Endodermal cell (in vitro differentiated cells): Measurements from ENCODE around the gene MBNL2. TPM values are rescaled to one million over a fixed set of nuclear protein-coding genes. Genes with fewer than 3 reads are reported as not detected.

Experiments
- DNase-seq: peaks from one replicate; pipeline ENCODE4 v3.0.0-alpha.2; 2017
- H3K27ac ChIP-seq: 2 replicates; pipeline ENCODE4 v1.5.1; 2013; ENCODE audit warnings: mild to moderate bottlenecking, low read depth, low read length, moderate library complexity
- H3K27me3 ChIP-seq: 2 replicates; pipeline ENCODE4 v1.6.1; 2013; ENCODE audit warnings: mild to moderate bottlenecking, low read length, moderate library complexity; ENCODE audit not compliant: insufficient read depth, control insufficient read depth, poor library complexity, severe bottlenecking
- H3K36me3 ChIP-seq: 2 replicates; pipeline ENCODE4 v1.7.0; 2013; ENCODE audit warnings: mild to moderate bottlenecking, low read length, moderate library complexity; ENCODE audit not compliant: control insufficient read depth, insufficient read depth
- H3K4me1 ChIP-seq: one replicate; pipeline ENCODE4 v1.7.0; 2013; ENCODE audit warnings: low read length; ENCODE audit not compliant: control insufficient read depth, insufficient read depth
- H3K4me3 ChIP-seq: 2 replicates; pipeline ENCODE4 v1.5.1; 2013; ENCODE audit warnings: mild to moderate bottlenecking, low read length, moderate library complexity
- H3K9ac ChIP-seq: 2 replicates; pipeline ENCODE4 v1.6.1; 2013; ENCODE audit warnings: mild to moderate bottlenecking, low read length, moderate library complexity; ENCODE audit not compliant: poor library complexity, severe bottlenecking; ENCODE audit errors: extremely low read depth
- H3K9me3 ChIP-seq: 2 replicates; pipeline ENCODE4 v1.6.1; 2013; ENCODE audit warnings: mild to moderate bottlenecking, low read length, moderate library complexity; ENCODE audit not compliant: control insufficient read depth
- H3K27ac Mint-ChIP-seq: 2 replicates; pipeline ENCODE4 v1.8.0; 2020; ENCODE audit warnings: mixed read lengths
- H3K27me3 Mint-ChIP-seq: 2 replicates; pipeline ENCODE4 v1.8.0; 2021; ENCODE audit warnings: mild to moderate bottlenecking, mixed read lengths; ENCODE audit not compliant: insufficient read depth
- H3K36me3 Mint-ChIP-seq: 2 replicates; pipeline ENCODE4 v1.8.0; 2020; ENCODE audit warnings: low read depth, mixed read lengths
- H3K4me1 Mint-ChIP-seq: 2 replicates; pipeline ENCODE4 v1.8.0; 2020; ENCODE audit warnings: mixed read lengths
- H3K4me3 Mint-ChIP-seq: 2 replicates; pipeline ENCODE4 v1.8.0; 2020; ENCODE audit warnings: mild to moderate bottlenecking, moderate library complexity, mixed read lengths
- H3K9me3 Mint-ChIP-seq: 2 replicates; pipeline ENCODE4 v1.8.0; 2020; ENCODE audit warnings: mild to moderate bottlenecking, mixed read lengths
- WGBS, 2 experiments: methylation state at CpG; one replicate each; pipeline versions ENCODE4 v1.1.5 to v1.1.7; 2013; ENCODE audit warnings: missing lambda C conversion rate in 2 of 2, mixed read lengths in 1 of 2; ENCODE audit not compliant: insufficient coverage in 1 of 2, insufficient read length in 1 of 2; 5-methylcytosine and 5-hydroxymethylcytosine counted together
- total RNA-seq, 2 donors: library from RNA; stranded (reverse); fragmentation: NEBNext Ultra II Directional in 1 of 2; extraction: Animal tissue kit (Norgen Biotek cat#: 25700) in 1 of 2; gene quantifications; 2 replicates in 1 of 2; 3 replicates in 1 of 2; pipeline ENCODE4 v1.2.1, GENCODE V29; 2021
- TF ChIP-seq, protein P1 (sequence below): fragments of 200-600 bp; sonication (generic); conservative IDR thresholded peaks from 2 replicates; pipeline ENCODE4 v1.5.0; 2021; ENCODE audit warnings: antibody characterized with exemption, mild to moderate bottlenecking

Gene MBNL2
- total RNA-seq, 2 donors from 2014 or later: 1.7 to 3.3 TPM

DNA sequence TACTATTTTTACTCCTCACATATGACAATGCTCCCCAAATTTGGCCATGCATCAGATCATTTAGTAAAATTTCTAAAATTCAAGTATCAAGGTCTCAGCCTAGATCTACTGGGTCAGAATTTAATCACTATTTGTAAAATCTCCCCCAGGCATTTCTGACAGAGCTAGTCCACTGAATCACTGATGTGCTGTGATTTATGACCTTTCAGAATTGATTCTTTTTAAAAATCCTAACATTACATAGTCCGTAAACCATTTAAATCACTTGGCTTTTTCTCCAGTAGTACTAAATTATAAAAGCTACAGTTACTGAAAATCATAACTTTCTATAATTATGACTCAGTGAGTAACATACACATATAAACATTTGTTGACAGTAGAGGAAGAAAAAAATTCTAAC is 119.0 kb downstream of the MBNL2 start:
- Mint-ChIP-seq H3K9me3 (no peaks in the 10 kb centered on the region), H3K36me3 (no peaks in the 10 kb centered on the region), H3K27ac (no peak overlapping the region), H3K27me3 (peaks cover 5% of the 10 kb centered on the region), H3K4me3 (no peak overlapping the region), H3K4me1 (peaks cover 4% of the 10 kb centered on the region)
- H3K4me3 ChIP-seq: no peak overlapping the region
- H3K9me3 ChIP-seq: no peaks in the 10 kb centered on the region
- TF ChIP-seq, protein P1, sequence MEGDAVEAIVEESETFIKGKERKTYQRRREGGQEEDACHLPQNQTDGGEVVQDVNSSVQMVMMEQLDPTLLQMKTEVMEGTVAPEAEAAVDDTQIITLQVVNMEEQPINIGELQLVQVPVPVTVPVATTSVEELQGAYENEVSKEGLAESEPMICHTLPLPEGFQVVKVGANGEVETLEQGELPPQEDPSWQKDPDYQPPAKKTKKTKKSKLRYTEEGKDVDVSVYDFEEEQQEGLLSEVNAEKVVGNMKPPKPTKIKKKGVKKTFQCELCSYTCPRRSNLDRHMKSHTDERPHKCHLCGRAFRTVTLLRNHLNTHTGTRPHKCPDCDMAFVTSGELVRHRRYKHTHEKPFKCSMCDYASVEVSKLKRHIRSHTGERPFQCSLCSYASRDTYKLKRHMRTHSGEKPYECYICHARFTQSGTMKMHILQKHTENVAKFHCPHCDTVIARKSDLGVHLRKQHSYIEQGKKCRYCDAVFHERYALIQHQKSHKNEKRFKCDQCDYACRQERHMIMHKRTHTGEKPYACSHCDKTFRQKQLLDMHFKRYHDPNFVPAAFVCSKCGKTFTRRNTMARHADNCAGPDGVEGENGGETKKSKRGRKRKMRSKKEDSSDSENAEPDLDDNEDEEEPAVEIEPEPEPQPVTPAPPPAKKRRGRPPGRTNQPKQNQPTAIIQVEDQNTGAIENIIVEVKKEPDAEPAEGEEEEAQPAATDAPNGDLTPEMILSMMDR: no peak
- 60 to 83% methylated on average over 1 of the region's 1 CpG for WGBS, 2 experiments
- no peaks in the 10 kb centered on the region for H3K36me3 ChIP-seq
- H3K4me1 ChIP-seq: peaks cover 4% of the 10 kb centered on the region
- no peak overlapping the region for H3K9ac ChIP-seq
- no peak for DNase-seq
- H3K27me3 ChIP-seq: no peaks in the 10 kb centered on the region
- H3K27ac ChIP-seq: no peak overlapping the region

DNA sequence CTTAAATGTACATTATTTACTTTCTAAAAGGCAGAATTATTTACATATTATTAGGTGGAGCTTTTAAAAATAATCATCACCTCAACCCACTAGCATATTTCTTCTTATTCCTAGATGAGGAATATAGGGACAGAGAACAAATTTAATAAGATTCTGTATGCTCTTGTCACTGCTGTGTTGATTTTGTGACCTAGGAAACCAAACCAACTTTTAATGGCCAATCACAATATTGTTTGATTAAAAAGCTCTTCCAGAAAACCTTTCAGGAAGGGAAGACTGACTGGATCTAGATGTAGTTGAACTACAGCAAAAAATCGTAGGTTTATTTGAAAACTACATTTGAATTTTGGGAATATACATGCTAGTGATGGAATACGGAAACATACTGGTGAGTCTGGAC is 120.0 kb downstream of the MBNL2 start:
- H3K9me3 ChIP-seq: no peaks in the 10 kb centered on the region
- Mint-ChIP-seq H3K27me3 (peaks cover 5% of the 10 kb centered on the region), H3K9me3 (no peaks in the 10 kb centered on the region), H3K4me1 (peaks cover 4% of the 10 kb centered on the region), H3K4me3 (no peak overlapping the region), H3K27ac (no peak overlapping the region), H3K36me3 (no peaks in the 10 kb centered on the region)
- no peaks in the 10 kb centered on the region for H3K27me3 ChIP-seq
- H3K27ac ChIP-seq: no peak overlapping the region
- no peak overlapping the region for H3K4me3 ChIP-seq
- no peaks in the 10 kb centered on the region for H3K36me3 ChIP-seq
- H3K9ac ChIP-seq: no peak overlapping the region
- DNase-seq: no peak
- peaks cover 4% of the 10 kb centered on the region for H3K4me1 ChIP-seq
- WGBS, 2 experiments: 80 to 89% methylated on average over 2 of the region's 2 CpGs
- TF ChIP-seq, protein P1: no peak

DNA sequence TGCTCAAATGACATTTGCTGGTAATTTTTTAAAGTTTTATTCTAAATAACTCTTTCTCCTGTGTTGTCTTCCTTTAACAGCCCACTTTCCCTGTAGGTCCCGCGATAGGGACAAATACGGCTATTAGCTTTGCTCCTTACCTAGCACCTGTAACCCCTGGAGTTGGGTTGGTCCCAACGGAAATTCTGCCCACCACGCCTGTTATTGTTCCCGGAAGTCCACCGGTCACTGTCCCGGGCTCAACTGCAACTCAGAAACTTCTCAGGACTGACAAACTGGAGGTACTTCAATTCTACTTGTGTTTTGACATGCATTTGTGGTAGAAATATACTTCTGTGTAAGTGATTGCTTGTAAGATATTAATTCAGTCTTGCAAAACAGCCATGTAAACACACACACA is 120.8 kb downstream of the MBNL2 start:
- H3K27ac ChIP-seq: no peak overlapping the region
- H3K27me3 Mint-ChIP-seq: peaks cover 8% of the 10 kb centered on the region
- peaks cover 4% of the 10 kb centered on the region for H3K4me1 ChIP-seq

More for the DNA sequence above, 120.8 kb downstream of the MBNL2 start:
- no peaks in the 10 kb centered on the region for H3K36me3 ChIP-seq
- no peaks in the 10 kb centered on the region for H3K27me3 ChIP-seq
- Mint-ChIP-seq H3K27ac (no peak overlapping the region), H3K4me3 (no peak overlapping the region), H3K9me3 (no peaks in the 10 kb centered on the region), H3K4me1 (peaks cover 4% of the 10 kb centered on the region), H3K36me3 (no peaks in the 10 kb centered on the region)
- no peak for DNase-seq
- TF ChIP-seq, protein P1: no peak
- no peak overlapping the region for H3K4me3 ChIP-seq
- H3K9ac ChIP-seq: no peak overlapping the region
- 91 to 94% methylated on average over 6 to 8 of the region's 8 CpGs for WGBS, 2 experiments
- H3K9me3 ChIP-seq: no peaks in the 10 kb centered on the region
